HG02973 (cell line): ENCODE measurements around the gene PDCD2L.
"Not testable (repeated sequence)": the region's sequence is repeated elsewhere in the genome, so short reads cannot be mapped to it uniquely, and the experiment has no call there.

Experiments
- ATAC-seq: cut with Tn5 transposase; IDR thresholded peaks from one replicate; pipeline ENCODE4 v1.9.1; 2021; ENCODE audit warnings: moderate library complexity; ENCODE audit not compliant: unreplicated experiment

Gene PDCD2L

GRCh38 chr19:34461375-34462100, 57.3 kb downstream of the PDCD2L start:
- ATAC-seq, result no peak

- ATAC-seq, result not testable (repeated sequence)
Measured at GRCh38 chr19:34464785-34465184, 60.6 kb downstream of the PDCD2L start.

GRCh38 chr19:34468409-34468808, 64.2 kb downstream of the PDCD2L start:
- no peak for ATAC-seq

- ATAC-seq, result not testable (repeated sequence)
Measured at GRCh38 chr19:34469026-34469425, 64.8 kb downstream of the PDCD2L start.

GRCh38 chr19:34471906-34472700, 67.9 kb downstream of the PDCD2L start:
- ATAC-seq, result no peak

- ATAC-seq, result no peak
Measured at GRCh38 chr19:34474233-34474989, 70.2 kb downstream of the PDCD2L start.

- no peak for ATAC-seq
Measured at GRCh38 chr19:34475026-34475974, 71.1 kb downstream of the PDCD2L start.
